HEK293 (cell line): ENCODE data around the gene SCRN3.

ENCODE experiments used
- CTCF ChIA-PET: fragments of 350-600 bp; formaldehyde crosslinking; extraction: SDS; loops from one replicate; lab custom pipeline; 2021; ENCODE audit warnings: antibody characterized with exemption; lab: Yijun Ruan, JAX
- POLR2A ChIA-PET: fragments of 300-600 bp; formaldehyde crosslinking; extraction: SDS; loops from one replicate; lab custom pipeline; 2020; ENCODE audit warnings: antibody characterized with exemption, inconsistent platforms; lab: Yijun Ruan, JAX
- H3K27ac ChIP-seq: fragments of 200-500 bp; sonication (Bioruptor generic); 2 replicates; pipeline ENCODE4 v1.5.1; 2014; ENCODE audit warnings: low read depth, low read length, control low read depth, inconsistent platforms; ENCODE audit errors: extremely low read depth
- H3K36me3 ChIP-seq, 2 experiments: fragments of 200-500 bp in 1 of 2; sonication (Bioruptor generic) in 1 of 2; 1 replicate in 1 of 2; 2 replicates in 1 of 2; pipeline ENCODE4 v1.5.1; 2014 to 2017; ENCODE audit warnings: inconsistent platforms in 2 of 2, low read length in 2 of 2; ENCODE audit not compliant: control insufficient read depth in 2 of 2, insufficient read depth in 1 of 2
- H3K4me1 ChIP-seq: fragments of 200-500 bp; sonication (Bioruptor generic); 2 replicates; pipeline ENCODE4 v1.5.1; 2014; ENCODE audit warnings: mild to moderate bottlenecking, low read length, inconsistent platforms; ENCODE audit not compliant: control insufficient read depth, insufficient read depth
- H3K4me3 ChIP-seq: 2 replicates; pipeline ENCODE4 v1.5.1; 2011; ENCODE audit warnings: low read depth, mild to moderate bottlenecking, control low read depth, low read length, moderate library complexity
- H3K9me3 ChIP-seq: fragments of 200-500 bp; sonication (Bioruptor generic); 2 replicates; pipeline ENCODE4 v1.5.1; 2014; ENCODE audit warnings: low read depth, low read length, inconsistent platforms; ENCODE audit not compliant: control insufficient read depth, insufficient read depth
- IKZF3 ChIP-seq: fragments of 450-650 bp; IDR thresholded peaks from 2 replicates; pipeline ENCODE4 v1.5.0; 2018; ENCODE audit warnings: missing biosample characterization, mild to moderate bottlenecking, missing genetic modification characterization, moderate library complexity
- PRDM1 ChIP-seq: fragments of 450-650 bp; formaldehyde crosslinking; IDR thresholded peaks from 2 replicates; pipeline ENCODE4; 2016; ENCODE audit warnings: missing biosample characterization, missing genetic modification characterization
- SALL2 ChIP-seq: fragments of 450-650 bp; formaldehyde crosslinking; IDR thresholded peaks from 2 replicates; pipeline ENCODE4 v1.5.0; 2017; ENCODE audit warnings: missing biosample characterization, mild to moderate bottlenecking, missing genetic modification characterization, borderline replicate concordance
- SCRT1 ChIP-seq: fragments of 450-650 bp; formaldehyde crosslinking; IDR thresholded peaks from 2 replicates; pipeline ENCODE4 v1.5.1; 2016; ENCODE audit warnings: missing biosample characterization, missing genetic modification characterization, borderline replicate concordance
- ZBTB21 ChIP-seq: fragments of 450-650 bp; formaldehyde crosslinking; IDR thresholded peaks from 2 replicates; pipeline ENCODE4 v1.5.1; 2017; ENCODE audit warnings: missing biosample characterization, missing genetic modification characterization
- ZNF184 ChIP-seq: fragments of 450-650 bp; IDR thresholded peaks from 2 replicates; pipeline ENCODE4 v1.5.1; 2018; ENCODE audit warnings: missing biosample characterization, mild to moderate bottlenecking, missing genetic modification characterization
- ZNF2 ChIP-seq: fragments of 450-650 bp; formaldehyde crosslinking; IDR thresholded peaks from 2 replicates; pipeline ENCODE4 v1.5.1; 2016; ENCODE audit warnings: missing biosample characterization, missing genetic modification characterization
- ZNF23 ChIP-seq: fragments of 450-650 bp; formaldehyde crosslinking; IDR thresholded peaks from 2 replicates; pipeline ENCODE4 v1.5.1; 2016; ENCODE audit warnings: missing biosample characterization, missing genetic modification characterization, borderline replicate concordance
- ZNF350 ChIP-seq: fragments of 450-650 bp; formaldehyde crosslinking; IDR thresholded peaks from 2 replicates; pipeline ENCODE4 v1.5.0; 2017; ENCODE audit warnings: missing biosample characterization, mild to moderate bottlenecking, missing genetic modification characterization
- ZNF366 ChIP-seq: fragments of 450-650 bp; formaldehyde crosslinking; conservative IDR thresholded peaks from 2 replicates; pipeline ENCODE4 v1.5.1; 2016; ENCODE audit warnings: missing biosample characterization, missing genetic modification characterization
- ZNF449 ChIP-seq: fragments of 450-650 bp; formaldehyde crosslinking; IDR thresholded peaks from 2 replicates; pipeline ENCODE4 v1.5.1; 2017; ENCODE audit warnings: missing biosample characterization, mild to moderate bottlenecking, missing genetic modification characterization, moderate library complexity
- ZNF513 ChIP-seq: fragments of 450-650 bp; IDR thresholded peaks from 2 replicates; pipeline ENCODE4 v1.5.1; 2018; ENCODE audit warnings: missing biosample characterization, missing genetic modification characterization
- ZNF558 ChIP-seq: fragments of 450-650 bp; formaldehyde crosslinking; IDR thresholded peaks from 2 replicates; pipeline ENCODE4 v1.5.1; 2016; ENCODE audit warnings: missing biosample characterization, missing genetic modification characterization
- ZNF660 ChIP-seq: fragments of 450-650 bp; IDR thresholded peaks from 2 replicates; pipeline ENCODE4 v1.5.1; 2018; ENCODE audit warnings: missing biosample characterization, mild to moderate bottlenecking, missing genetic modification characterization
- ZNF707 ChIP-seq: fragments of 450-650 bp; formaldehyde crosslinking; IDR thresholded peaks from 2 replicates; pipeline ENCODE4 v1.5.1; 2016; ENCODE audit warnings: missing biosample characterization, missing genetic modification characterization
- ZNF747 ChIP-seq: fragments of 450-650 bp; formaldehyde crosslinking; IDR thresholded peaks from 2 replicates; pipeline ENCODE4 v1.5.1; 2016; ENCODE audit warnings: missing biosample characterization, missing genetic modification characterization
- ZSCAN16 ChIP-seq: fragments of 450-650 bp; formaldehyde crosslinking; IDR thresholded peaks from 2 replicates; pipeline ENCODE4 v1.5.1; 2016; ENCODE audit warnings: missing biosample characterization, missing genetic modification characterization

Gene SCRN3

DNA sequence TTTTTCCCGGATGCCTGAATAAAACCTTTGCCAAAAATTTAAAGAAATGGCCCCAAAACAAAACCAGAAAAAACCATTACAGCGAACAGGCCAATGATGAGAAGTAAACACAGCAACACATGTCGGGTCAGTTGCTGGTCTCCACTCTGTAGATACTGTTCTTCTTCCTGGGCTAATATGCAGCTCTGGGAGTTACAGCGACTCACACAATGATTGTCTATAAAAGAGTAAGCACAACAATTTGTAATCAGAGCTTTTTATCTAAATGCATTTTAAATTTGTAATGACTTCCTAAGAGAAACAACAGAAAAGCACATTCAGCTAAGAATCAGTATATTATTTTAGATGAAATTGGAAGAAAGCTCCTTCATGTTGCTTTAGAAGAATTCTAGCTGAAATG, 51.0 kb downstream of the SCRN3 start:
- no peak overlapping the region for H3K27ac ChIP-seq
- H3K36me3 ChIP-seq = no peaks in the 10 kb centered on the region; a peak in 1 of 3 replicates
- TF ChIP-seq ZNF184 (tag by site-specific recombination) = no peak
- TF ChIP-seq ZNF513 (tag by site-specific recombination) = no peak
- ChIA-PET CTCF (interaction anchor here (0.7 to 1.4 kb wide), 3 partner anchors 18 to 96 kb away, joined by 3 to 5 read pairs (median 4); no protein-coding TSS in a partner anchor), POLR2A (no interaction called here)
- no peaks in the 10 kb centered on the region for H3K4me1 ChIP-seq
- H3K4me3 ChIP-seq = no peak overlapping the region
- H3K9me3 ChIP-seq = no peaks in the 10 kb centered on the region

DNA sequence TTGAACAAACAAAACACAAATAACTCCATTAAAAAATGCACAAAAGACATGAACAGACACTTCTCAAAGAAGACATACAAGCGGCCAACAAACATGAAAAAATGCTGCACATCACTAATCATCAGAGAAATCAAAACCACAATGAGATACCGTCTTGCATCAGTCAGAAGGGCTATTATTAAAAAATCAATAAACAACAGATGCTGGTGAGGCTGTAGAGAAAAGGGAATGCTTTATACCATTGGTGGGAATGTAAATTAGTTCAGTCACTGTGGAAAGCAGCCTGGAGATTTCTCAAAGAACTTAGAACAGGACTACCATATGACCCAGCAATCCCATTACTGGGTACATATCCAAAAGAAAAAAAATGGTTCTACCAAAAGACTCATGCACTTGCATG, 53.5 kb downstream of the SCRN3 start:
- Histone ChIP-seq H3K9me3 (no peaks in the 10 kb centered on the region), H3K27ac (no peak overlapping the region), H3K36me3 (no peaks in the 10 kb centered on the region; a peak in 1 of 3 replicates), H3K4me3 (no peak overlapping the region), H3K4me1 (no peaks in the 10 kb centered on the region)
- ChIA-PET CTCF (interaction anchor here (0.6 kb wide), 2 partner anchors 48 to 105 kb away, joined by 3 to 4 read pairs; no protein-coding TSS in a partner anchor), POLR2A (no interaction called here)
- no peak for TF ChIP-seq ZBTB21

- H3K36me3 ChIP-seq = no peaks in the 10 kb centered on the region; a peak in 1 of 3 replicates
Observed at GRCh38 chr2:174450021-174450816, 54.7 kb downstream of the SCRN3 start.

DNA sequence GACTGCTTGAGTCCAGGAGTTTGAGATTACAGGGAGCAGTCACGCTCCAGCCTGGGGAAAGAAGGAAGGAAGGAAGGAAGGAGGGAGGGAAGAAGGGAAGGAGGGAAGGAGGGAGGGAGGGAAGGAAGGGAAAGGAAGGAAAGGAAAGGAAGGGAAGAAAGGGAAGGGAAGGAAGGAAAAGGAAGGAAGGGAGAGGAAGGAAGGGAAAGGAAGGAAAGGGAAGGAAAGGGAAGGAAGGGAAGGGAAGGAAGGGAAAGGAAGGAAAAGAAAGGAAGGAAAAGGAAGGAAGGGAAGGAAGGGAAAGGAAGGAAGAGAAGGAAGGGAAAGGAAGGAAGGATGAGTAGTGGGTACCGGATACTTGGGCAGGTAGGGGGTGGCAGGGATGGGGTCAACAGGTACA, 59.0 kb downstream of the SCRN3 start:
- CTCF ChIA-PET = interaction anchor here (0.7 kb wide), 1 partner anchor 36 kb away, joined by 8 read pairs; no protein-coding TSS in a partner anchor
- no peaks in the 10 kb centered on the region; a peak in 1 of 3 replicates for H3K36me3 ChIP-seq
- POLR2A ChIA-PET = no interaction called here

More at GRCh38 chr2:174450021-174450816, 54.7 kb downstream of the SCRN3 start:
- Histone ChIP-seq H3K4me1 (no peaks in the 10 kb centered on the region), H3K9me3 (no peaks in the 10 kb centered on the region), H3K27ac (no peak overlapping the region), H3K4me3 (no peak overlapping the region)
- no peak for TF ChIP-seq ZSCAN16 (tag by site-specific recombination)
- no peak for TF ChIP-seq ZNF2 (tag by site-specific recombination)
- TF ChIP-seq ZNF660 = no peak
- TF ChIP-seq ZNF747 (tag by site-specific recombination) = no peak
- no peak for TF ChIP-seq ZNF558 (tag by site-specific recombination)
- TF ChIP-seq ZNF449 = no peak
- TF ChIP-seq SCRT1 (tag by site-specific recombination) = no peak
- no peak for TF ChIP-seq ZNF707
- no peak for TF ChIP-seq ZNF23
- TF ChIP-seq IKZF3 (tag by site-specific recombination) = no peak
- no peak for TF ChIP-seq SALL2
- ChIA-PET POLR2A (no interaction called here), CTCF (no interaction called here)

More for the DNA sequence above, 59.0 kb downstream of the SCRN3 start:
- H3K27ac ChIP-seq = no peak overlapping the region
- no peaks in the 10 kb centered on the region for H3K4me1 ChIP-seq
- no peaks in the 10 kb centered on the region for H3K9me3 ChIP-seq
- TF ChIP-seq PRDM1 (tag by site-specific recombination) = peak; percentile 99
- peak; percentile 93 for TF ChIP-seq ZNF366
- no peak for TF ChIP-seq ZNF350 (tag by site-specific recombination)
- TF ChIP-seq, all 188 proteins: peak for 2
- H3K4me3 ChIP-seq = no peak overlapping the region
